Right renal pelvis (tissue), 4 donors: ENCODE measurements around the gene KDM4B. TPM values are rescaled to one million over a fixed set of nuclear protein-coding genes. Genes with fewer than 3 reads are reported as not detected.

ENCODE experiments used
- DNase-seq, 4 donors: peaks; one replicate each; pipeline ENCODE4 v3.0.0-alpha.2; 2013; ENCODE audit warnings: low read depth in 4 of 4, low spot score in 3 of 4, missing footprints in 1 of 4
- polyA plus RNA-seq, 4 donors: library from polyadenylated mRNA; unstranded; fragments of 120-200 nt; gene quantifications; one replicate each; pipeline ENCODE4 v1.2.1, GENCODE V29; 2013; ENCODE audit not compliant: insufficient read length in 4 of 4

KDM4B gene
- polyA plus RNA-seq, 4 donors, result 19.8 to 29.5 (median 20.5) TPM

DNA sequence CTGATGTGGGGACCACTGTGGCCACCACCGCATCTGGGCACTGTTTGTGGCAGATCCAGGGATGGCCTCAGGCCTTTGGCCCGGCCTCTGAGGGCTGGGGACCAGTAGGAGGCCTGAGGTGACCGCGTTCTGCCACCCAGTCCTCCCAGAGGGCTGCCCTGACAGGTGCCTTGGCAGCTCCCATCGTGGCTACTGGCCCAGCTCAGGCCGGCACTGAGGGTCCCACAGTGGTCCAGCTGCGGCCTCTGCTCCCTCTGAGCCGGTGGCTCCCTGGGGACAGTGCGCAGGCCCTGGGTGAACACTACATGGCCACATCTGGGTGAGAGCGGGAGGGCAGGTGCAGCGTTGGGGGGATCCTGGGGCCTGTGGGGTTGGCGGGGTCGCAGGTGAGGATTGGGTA lies 61.9 kb downstream of the KDM4B start:
- DNase-seq, result no peak

DNA sequence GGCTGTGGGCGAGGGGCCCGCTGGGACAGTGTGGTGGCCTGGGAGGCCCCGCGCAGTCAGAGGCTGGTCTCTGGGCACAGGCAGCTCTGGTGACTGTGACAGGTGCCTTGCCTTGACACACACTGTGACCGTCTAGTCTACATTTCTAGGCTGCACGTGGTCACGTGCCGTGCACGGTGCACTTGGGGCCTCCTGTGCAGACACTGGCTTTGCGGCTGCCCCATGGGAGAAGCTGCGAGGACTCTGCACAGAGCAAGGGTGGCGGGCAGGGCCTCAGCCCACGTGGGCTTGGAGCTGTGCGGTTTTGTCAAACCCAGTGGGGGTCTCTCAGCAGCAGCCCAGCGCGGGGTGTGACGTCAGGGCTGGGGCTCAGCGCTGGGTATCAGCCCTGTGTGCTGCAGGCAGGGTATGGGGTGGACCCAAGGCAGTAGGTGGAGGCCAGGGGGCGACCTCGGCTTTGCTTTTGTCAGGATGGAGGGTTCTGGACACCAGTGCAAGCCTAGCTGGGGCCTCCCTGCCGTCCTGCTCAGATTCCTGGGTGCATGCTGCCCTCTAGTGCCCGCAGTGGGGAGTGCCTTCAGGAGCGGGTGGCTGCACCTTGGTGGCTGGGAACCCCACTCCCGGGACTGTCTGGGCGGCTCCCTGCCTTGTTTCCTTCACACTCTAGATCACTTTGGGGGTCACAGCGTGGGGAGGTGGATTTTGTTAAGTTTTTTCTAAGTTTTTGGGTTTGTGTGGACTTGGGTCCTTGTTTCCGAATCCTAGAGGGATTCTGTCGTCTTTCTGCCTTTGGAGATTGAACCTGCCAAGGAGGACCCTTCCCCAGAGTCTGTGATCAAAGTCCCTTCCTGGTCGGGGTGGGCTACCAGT lies 62.6 kb downstream of the KDM4B start:
- DNase-seq, result peak; percentile 45 to 71 (median 68)

DNA sequence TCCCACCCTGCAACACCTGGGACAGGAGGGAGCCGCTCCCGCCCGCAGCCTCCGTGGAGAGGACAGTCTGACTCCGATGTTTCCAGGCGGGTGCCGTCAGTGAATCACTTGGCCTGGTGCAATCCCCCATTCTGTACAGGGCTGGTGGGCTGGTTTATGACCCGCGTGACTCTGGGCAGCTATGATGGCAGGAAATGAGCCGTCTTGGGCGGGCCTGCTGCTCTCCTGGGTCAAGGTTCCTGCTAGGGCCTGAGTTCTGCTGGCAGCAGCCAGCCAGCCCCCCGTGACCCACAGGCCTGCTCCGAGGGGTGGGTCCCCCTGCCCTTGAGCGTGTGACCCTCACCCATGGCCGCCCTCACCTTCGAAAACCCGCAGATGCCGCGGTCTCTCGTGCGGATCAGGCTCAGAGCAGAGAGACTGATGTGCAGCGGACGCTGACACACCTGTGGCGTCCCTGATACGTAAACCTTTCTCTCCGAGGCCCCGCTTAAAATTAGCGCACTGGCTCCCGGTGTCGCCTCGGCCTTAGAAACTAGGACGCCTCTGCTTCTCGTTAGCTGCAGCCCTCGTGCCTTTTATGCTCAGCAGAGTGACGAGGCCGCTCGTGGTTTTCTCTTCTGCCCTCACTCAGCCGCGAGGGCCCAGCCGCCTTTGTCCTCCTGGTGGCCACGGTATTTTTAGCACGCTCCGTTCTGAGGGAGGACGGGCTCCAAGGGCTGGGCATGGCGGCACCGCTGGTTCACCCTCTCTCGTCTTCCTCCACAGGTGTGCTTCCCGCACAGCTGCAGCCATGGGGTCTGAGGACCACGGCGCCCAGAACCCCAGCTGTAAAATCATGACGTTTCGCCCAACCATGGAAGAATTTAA lies 63.4 kb downstream of the KDM4B start:
- DNase-seq, result no peak

DNA sequence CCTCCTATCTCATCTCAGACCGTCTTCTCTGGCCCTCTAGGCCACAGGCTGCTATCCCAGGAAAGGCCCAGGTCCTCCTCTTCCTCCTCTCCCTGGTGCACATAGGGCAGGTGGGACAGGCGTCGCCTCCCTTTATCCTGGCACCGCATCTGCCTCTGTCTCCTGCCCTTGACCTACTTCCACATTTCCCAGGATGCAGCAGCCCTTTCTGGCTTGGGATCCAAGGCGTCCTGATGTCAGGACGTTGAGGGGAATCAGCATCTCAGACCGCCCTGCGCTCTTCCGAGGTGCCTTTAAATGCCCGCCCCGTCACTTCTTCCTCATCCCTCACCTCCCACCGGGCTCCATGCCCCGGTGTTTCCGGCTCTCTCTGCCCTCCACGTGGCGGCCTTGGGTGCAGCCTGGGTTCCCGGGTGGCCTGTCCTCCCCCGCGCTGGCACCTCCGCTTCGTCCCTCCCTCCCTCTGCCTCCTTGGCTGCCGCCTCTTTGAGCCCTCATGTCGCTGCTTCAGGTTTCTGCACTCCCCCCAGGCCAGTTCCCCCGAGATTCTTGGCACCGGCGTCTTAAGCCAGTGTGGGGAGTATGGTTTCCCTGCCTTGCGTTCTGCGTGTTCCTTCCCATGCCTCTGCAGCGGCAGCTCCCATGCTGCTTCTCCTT lies 66.3 kb downstream of the KDM4B start:
- no peak for DNase-seq

DNA sequence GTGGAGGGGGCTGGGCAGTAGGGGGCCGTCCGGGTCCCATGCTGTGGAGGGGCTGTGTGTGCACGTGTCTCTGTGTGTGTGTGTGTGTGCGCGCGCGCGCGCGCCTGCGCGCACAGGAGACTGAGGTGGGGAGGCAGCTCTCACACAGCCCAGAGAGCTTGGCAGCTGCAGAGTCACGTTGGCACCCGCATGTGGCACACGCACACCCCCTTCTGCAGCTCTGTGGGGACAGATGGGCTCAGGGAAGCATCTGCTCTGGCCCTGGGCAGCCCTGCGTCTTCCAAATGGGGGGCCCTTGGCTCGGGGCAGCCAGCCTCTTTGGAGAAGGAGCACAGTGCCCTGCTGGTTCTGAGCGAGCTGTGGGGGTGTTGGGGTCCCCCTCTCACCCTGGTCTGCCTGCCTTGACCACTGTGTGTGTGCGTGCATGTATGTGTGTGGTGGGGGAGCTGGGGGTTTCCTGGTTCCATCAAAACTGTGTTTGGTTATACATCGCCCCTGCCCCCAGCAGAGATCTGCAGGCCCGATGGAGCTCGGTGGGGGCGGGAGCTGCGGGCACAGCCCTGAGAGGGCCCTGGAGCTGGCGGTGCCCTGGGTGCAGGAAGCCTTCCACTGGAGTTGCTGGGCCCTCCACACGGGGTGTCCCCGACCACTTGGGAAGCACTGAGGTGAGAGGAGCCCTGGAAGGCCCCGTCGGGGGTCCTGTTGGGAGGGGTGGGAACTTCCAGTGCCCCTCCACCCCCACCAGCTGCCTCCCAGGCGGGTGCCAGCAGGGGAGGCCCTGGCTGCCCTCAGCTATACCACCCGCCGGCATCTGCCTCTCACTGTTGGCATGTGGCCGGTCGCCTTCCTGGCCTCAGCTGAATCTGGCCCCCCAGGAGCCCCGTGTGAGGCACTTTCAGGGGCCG lies 67.1 kb downstream of the KDM4B start:
- no peak for DNase-seq

DNA sequence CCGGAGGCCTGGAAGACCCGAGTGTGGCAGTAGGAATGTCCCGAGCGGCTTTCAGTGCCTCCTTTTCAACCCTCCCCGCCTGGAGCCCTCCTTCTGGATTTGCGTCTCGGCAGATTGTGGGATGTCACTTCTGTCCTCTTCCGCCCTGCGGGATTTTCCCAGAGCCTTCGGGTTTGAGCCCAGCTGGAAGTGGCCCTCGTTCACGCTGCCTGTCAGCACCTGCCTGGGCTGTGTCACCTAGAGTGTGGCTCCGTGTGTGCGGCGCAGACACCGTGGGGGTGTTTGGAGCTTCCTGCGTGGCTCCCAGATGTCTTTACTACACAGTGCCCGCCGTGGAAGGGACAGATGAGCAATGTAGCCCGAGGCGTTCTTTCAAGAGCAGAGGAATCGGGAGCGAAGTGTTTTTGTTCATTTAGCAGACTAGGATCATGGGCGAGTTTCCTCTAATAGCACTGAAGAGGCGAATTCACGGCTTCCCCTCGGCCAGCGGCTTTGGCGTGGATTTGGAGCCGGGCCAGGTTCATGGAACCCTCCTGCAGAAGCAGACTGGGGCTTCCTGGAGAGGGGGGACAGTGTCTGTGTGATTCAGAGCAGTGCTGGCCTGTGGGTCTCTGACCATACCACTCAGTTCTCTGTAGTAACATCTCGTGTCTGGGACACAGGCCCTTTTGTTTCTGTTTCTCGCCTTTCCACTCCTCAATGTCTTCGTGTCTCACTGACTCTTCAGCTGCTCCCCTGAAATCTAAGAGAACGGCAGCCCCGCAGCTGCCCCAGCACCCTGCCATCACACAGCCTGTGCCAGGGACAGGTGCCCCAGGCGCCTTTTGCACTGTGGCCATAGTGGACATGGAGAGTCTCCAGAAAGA lies 68.0 kb downstream of the KDM4B start:
- no peak for DNase-seq

DNA sequence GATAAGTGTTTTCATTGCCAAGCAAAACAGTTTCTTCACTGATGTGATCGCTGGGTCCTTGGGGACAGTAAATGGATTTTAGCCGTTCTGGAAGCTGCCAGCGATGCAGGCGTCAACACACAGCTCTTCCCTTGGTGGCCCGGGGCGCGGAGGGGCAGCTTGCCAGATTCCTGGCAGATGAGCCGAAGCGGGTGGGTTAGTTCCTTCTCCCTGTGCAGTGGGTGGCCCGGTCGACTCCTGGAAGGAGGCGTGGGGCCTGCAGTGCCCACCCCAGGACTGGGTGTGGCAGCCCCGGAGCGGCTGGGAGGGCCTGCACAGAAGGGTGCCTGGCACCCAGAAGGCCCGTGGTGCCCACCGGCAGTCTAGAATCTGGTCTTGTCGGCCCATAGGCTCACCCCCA lies 69.0 kb downstream of the KDM4B start:
- no peak for DNase-seq

DNA sequence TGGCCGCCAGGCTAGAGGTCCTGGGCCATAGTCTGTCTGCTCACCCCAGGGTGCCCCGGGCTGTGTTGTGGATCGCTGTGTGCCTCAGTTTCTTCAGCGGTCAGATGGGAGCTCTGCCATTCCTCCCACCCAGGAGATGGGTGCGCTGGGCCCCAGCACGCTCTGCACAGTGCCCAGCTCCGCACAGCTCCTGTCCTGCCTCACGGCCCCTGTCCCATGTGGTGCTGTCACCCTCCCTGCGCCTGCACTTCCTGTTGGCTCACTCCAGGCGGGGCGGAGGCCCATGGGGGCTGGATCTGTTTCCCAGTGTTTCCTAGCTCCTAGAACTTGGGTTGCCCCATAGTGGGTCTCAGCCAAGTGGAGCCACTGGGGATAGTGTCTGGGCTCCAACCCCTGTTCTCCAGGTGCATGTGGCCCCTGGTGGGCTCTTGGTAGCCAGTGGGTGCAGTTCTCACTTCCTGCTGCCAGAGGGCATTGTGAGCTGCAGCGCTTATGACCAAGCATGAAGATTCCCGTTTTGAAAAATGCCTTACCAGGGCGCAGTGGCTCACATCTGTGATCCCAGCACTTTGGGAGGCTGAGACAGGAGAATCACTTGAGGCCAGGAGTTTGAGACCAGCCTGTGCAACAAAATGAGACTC lies 69.8 kb downstream of the KDM4B start:
- no peak for DNase-seq

DNA sequence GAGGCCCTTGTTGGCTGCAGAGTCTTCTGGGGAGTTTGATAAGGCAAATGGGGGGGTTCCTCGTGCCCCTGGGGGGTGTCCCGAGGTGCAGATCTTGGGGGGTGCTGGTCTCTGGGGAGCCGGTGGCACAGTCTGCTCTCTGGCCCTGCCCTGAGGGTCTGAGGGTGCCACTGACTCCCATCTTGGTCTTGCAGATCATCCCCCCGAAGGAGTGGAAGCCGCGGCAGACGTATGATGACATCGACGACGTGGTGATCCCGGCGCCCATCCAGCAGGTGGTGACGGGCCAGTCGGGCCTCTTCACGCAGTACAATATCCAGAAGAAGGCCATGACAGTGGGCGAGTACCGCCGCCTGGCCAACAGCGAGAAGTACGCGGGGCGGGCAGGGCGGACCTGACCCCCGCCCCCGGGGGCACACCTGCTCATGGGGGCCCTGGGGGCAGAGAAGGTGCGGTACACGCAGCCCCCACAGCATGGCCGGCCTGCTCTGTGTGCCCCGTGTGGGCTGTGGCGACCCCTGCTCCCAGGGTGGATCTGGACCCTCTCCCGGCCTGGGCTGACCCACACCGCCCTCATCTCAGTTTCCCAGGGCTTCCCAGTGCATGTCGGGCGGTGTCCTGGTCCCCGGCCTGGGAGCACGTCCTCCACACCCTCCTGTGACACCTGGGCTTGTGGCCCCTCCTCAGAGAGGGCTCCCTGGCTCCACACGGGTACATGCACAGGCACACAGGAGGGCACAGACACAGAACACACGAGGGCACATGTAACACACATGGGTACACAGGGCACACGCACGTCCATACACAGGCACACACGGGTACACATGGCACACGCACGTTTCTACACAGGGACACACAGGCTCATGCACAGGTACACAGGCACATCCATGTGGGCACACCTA lies 71.0 kb downstream of the KDM4B start:
- DNase-seq, result no peak

DNA sequence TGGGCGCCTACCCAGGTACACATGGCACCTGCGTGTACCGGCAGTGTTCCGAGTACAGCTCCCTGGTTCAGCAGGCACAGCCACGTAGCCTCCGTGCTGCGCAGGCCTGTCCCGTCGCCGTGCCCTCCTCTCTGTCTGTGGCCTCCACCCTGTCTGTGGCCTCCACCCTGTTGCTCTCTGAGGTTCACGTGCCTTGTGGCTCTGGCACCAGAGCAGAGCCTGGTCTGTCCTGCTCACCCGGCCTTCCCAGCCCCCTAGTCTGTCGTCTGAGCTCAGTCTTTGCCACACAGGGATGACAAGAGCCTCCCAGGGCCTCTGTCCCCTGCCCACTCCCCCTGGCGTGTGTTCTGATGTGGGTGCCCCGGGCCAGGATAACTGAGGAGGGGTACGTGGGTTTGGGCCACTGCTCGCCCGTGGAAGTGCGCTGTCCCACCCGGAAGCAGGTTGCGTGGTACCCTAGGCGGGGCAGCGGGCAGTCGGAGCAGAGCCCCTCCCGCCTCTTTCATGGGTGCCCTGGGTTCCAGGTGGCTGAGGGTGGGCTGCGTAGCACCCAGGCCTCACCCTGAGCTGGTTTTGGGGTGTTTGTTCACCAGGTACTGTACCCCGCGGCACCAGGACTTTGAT lies 71.7 kb downstream of the KDM4B start:
- DNase-seq, result no peak

DNA sequence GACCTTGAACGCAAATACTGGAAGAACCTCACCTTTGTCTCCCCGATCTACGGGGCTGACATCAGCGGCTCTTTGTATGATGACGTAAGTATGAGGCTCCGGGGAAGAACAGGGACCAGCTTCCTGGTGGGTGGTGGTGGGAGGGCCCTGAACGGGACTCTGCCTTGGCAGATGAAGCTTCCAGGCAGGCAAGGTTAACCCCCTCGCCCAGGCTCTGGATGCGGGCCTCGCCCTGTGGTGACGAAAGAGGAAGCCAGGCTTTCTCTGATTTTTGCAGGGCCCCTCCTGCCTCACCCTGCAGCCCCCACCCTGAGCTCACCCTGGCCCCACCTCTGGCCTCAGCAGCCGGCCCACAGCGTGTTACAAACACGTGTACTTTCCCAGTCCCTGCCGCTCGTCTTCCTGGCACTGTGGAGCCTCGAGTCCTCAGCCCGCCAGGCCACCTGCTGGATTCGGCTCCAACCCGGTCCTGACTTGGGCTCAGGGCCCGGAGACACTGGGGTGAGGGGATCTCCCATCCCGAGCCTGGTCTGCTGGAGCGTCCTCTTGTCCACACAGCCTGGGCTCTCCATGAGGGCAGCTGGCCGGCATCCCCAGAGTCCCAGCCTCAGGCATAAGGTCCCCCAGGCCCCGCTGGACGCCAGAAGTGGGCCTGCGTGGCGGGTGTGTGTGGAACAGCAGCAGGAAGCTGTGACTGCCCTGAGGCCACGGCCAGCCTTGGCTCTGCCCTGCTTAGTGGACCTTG lies 72.4 kb downstream of the KDM4B start:
- no peak for DNase-seq

DNA sequence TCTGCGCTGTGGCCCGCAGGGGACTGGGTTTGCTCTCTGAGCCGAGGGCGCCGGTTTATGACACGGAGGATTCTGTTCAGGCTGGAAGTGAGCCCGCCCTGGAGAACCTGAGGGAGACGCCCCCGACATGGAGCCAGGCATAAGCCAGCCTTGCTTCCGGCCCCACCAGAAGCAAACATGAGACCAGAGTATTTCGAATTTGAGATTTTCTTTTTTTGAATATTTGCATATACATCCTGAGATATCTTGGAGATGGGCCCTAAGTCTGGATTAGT lies 72.9 kb downstream of the KDM4B start:
- DNase-seq, result no peak

DNA sequence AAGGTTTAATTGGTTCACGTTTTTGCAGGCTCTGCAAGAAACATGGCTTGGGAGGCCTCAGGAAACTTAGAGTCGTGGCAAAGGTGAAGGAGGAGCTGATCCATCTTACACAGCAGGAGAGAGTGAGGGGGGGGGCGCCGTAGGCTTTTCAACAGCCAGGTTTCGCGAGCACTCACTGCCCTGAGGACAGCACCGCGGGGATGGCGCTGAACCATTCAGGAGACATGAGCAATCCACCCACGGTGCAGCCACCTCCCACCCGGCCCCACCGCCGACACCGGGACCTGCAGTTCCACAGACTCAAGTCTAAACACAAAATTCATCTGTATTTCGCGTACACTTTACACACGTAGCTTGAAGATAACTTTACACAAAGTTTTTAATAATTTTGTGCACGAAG lies 73.6 kb downstream of the KDM4B start:
- no peak for DNase-seq

DNA sequence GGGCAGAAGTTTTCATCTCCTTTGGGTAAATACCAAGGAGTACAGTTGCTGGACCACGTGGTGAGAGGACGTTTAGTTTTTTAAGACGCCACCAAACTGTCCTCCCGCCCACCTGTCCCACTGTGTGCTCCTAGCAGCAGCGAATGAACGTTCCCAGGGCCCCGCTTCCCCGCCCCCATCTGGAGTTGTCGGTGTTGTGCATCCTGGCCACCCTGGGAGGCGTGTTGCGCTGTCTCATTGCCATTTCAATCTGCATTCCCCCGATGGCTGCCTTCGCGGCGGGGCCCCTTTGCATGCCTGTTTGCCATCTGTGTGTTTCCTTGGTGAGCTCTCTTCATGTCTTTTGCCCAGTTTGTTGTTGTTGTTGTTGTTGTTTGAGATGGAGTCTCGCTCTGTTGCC lies 76.1 kb downstream of the KDM4B start:
- no peak for DNase-seq

DNA sequence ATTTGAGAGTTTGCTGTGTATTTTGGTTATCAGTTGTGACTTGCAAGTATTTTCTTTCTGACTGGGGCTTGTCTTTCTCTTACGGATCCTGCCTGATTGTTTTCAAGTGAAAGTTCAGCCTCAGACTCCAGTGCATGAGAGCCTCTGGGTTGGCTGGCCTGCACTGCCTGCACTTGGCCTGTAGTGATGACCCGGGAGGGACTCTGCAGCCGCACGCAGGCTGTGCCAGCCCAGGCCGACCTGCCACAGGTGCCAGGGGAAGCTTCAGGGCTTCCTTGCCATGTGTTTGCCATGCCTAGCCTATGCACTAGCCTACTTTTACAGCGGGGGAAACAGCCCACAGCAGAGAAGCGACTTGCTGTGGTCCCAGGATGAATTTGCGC lies 77.0 kb downstream of the KDM4B start:
- DNase-seq, result no peak

DNA sequence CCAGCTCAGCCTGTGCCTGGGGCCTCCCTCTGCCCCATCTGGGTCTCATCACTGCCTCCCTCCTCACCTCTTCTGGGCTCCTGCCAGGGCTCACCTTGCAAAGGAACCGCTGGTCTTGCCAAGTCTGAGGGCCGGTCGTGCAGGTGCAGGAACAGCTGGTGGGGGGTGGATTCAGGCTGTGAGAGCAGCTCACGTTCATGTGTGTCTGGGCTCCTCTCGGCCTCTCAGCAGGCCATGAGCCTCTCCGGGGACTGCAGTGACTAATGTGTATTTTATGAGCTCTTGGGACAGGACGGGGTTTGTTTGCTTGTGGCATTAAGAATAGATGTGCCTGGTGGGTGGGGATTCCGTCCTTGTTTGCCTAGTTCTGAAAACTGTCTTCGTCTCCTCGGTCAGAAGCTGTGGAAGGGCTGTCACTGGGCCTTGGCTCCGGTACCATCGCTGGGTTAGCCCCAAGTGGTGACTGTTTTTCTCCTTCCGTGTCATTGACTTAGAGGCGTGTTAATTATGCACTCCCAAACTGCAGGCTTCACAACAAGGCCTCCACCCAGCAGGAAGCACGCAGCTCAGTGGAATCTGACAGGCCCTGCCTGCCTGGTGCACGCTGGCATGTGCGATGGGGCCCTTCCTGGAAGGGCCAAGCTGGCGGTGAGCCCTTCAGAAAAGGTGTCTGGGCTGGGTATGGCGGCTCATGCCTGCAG lies 77.6 kb downstream of the KDM4B start:
- DNase-seq, result no peak
